H1 (cell line): Measurements from ENCODE around the gene MAFG. TPM values are rescaled to one million over a fixed set of nuclear protein-coding genes. Genes with fewer than 3 reads are reported as not detected.

Experiments
- CTCF ChIA-PET: fragments of 300-600 bp; sonication (Branson Sonifier 250); formaldehyde crosslinking; loops from one replicate; lab custom pipeline; 2021; ENCODE audit not compliant: partially characterized antibody; lab: Charles Lee
- POLR2A ChIA-PET: fragments of 300-600 bp; sonication (Branson Sonifier 250); formaldehyde crosslinking; loops from one replicate; lab custom pipeline; 2021; ENCODE audit warnings: inconsistent platforms; ENCODE audit not compliant: partially characterized antibody; lab: Charles Lee
- DNase-seq, 2 experiments: peaks; one replicate each; pipeline versions ENCODE4 v3.0.0 to v3.0.0-alpha.2; 2010 to 2022; ENCODE audit warnings: low spot score in 2 of 2, low read depth in 1 of 2, mixed read lengths in 1 of 2
- FAIRE-seq: peaks from 2 replicates; lab custom pipeline; 2011; peaks lifted over from hg19 to GRCh38; lab: Jason Lieb, UNC
- H2AFZ ChIP-seq: 2 replicates; pipeline ENCODE4 v1.8.1; 2012; ENCODE audit warnings: low read length, inconsistent platforms
- H2AK5ac ChIP-seq: 2 replicates; pipeline ENCODE4 v1.6.1; 2013; ENCODE audit warnings: low read depth, low read length
- H2BK120ac ChIP-seq: replicated peaks from 2 replicates; pipeline ENCODE3; 2013; ENCODE audit warnings: low read depth, low read length, inconsistent platforms
- H2BK12ac ChIP-seq: 2 replicates; pipeline ENCODE4 v1.6.1; 2013; ENCODE audit warnings: low read depth, low read length
- H2BK15ac ChIP-seq: 2 replicates; pipeline ENCODE4 v1.6.1; 2013; ENCODE audit warnings: low read length
- H2BK20ac ChIP-seq: 2 replicates; pipeline ENCODE4 v1.6.1; 2013; ENCODE audit warnings: low read length
- H2BK5ac ChIP-seq: 2 replicates; pipeline ENCODE4 v1.6.1; 2013; ENCODE audit warnings: low read depth, low read length
- H3K14ac ChIP-seq: 2 replicates; pipeline ENCODE4 v1.6.1; 2013; ENCODE audit warnings: inconsistent platforms; ENCODE audit not compliant: insufficient read length
- H3K18ac ChIP-seq: 2 replicates; pipeline ENCODE4 v1.6.1; 2013; ENCODE audit warnings: low read length; ENCODE audit errors: extremely low read depth
- H3K23ac ChIP-seq: 2 replicates; pipeline ENCODE4 v1.6.1; 2013; ENCODE audit warnings: inconsistent platforms; ENCODE audit not compliant: insufficient read length
- H3K23me2 ChIP-seq: 2 replicates; pipeline ENCODE4 v1.6.1; 2013; ENCODE audit warnings: low read depth, low read length
- H3K27ac ChIP-seq: 2 replicates; pipeline ENCODE4 v1.6.1; 2011; ENCODE audit warnings: low read depth, low read length, inconsistent platforms
- H3K27me3 ChIP-seq, 4 experiments: replicated peaks in 1 of 4; 1 replicate in 1 of 4; 2 replicates in 3 of 4; pipeline versions ENCODE4 v1.6.1 to v1.8.1; 2011 to 2013; ENCODE audit warnings: low read length in 3 of 4, mild to moderate bottlenecking in 3 of 4, inconsistent platforms in 2 of 4, mixed read lengths in 2 of 4, moderate library complexity in 1 of 4; ENCODE audit not compliant: control insufficient read depth in 3 of 4, insufficient read depth in 3 of 4; ENCODE audit errors: extremely low read depth in 1 of 4
- H3K36me3 ChIP-seq, 4 experiments: 2 replicates each; pipeline versions ENCODE4 v1.6.1 to v1.8.1; 2011 to 2013; ENCODE audit warnings: mild to moderate bottlenecking in 4 of 4, low read length in 3 of 4, moderate library complexity in 2 of 4, control low read depth in 1 of 4, inconsistent platforms in 1 of 4; ENCODE audit not compliant: insufficient read depth in 4 of 4, control insufficient read depth in 2 of 4
- H3K4ac ChIP-seq: replicated peaks from 2 replicates; pipeline ENCODE3; 2013; ENCODE audit warnings: low read length, low read depth, mixed read lengths, inconsistent platforms; ENCODE audit not compliant: insufficient read length
- H3K4me1 ChIP-seq, 4 experiments: replicated peaks in 1 of 4; 1 replicate in 1 of 4; 2 replicates in 3 of 4; pipeline versions ENCODE4 v1.6.1 to v1.8.1; 2011 to 2013; ENCODE audit warnings: low read length in 3 of 4, inconsistent platforms in 2 of 4, mixed read lengths in 1 of 4; ENCODE audit not compliant: insufficient read depth in 4 of 4, control insufficient read depth in 3 of 4
- H3K4me2 ChIP-seq, 2 experiments: 2 replicates each; pipeline versions ENCODE4 v1.6.1 to v1.8.1; 2011 to 2013; ENCODE audit warnings: low read depth in 2 of 2, low read length in 2 of 2, control low read depth in 1 of 2, inconsistent platforms in 1 of 2, mild to moderate bottlenecking in 1 of 2; ENCODE audit not compliant: insufficient read depth in 1 of 2
- H3K4me3 ChIP-seq, 4 experiments: fragments of 200-600, 300-600 bp in 1 of 4; sonication (generic), shearing (Covaris generic), sonication (Bioruptor Twin) in 1 of 4; 2 replicates each; pipeline versions ENCODE4 v1.5.1 to v1.8.1; 2011 to 2016; ENCODE audit warnings: low read length in 4 of 4, low read depth in 3 of 4, control low read depth in 2 of 4, inconsistent platforms in 2 of 4, mild to moderate bottlenecking in 2 of 4, mixed read lengths in 1 of 4, moderate library complexity in 1 of 4; ENCODE audit not compliant: insufficient read depth in 2 of 4; ENCODE audit errors: extremely low read depth in 1 of 4
- H3K56ac ChIP-seq: replicated peaks from 2 replicates; pipeline ENCODE3; 2013; ENCODE audit warnings: low read depth, mild to moderate bottlenecking, mixed read lengths, low read length, inconsistent platforms; ENCODE audit not compliant: insufficient read length
- H3K79me1 ChIP-seq: 2 replicates; pipeline ENCODE4 v1.6.1; 2013; ENCODE audit warnings: low read depth, low read length, control low read depth
- H3K79me2 ChIP-seq, 2 experiments: 2 replicates each; pipeline versions ENCODE4 v1.6.1 to v1.8.1; 2012 to 2013; ENCODE audit warnings: low read length in 2 of 2, mild to moderate bottlenecking in 2 of 2, inconsistent platforms in 1 of 2; ENCODE audit not compliant: insufficient read depth in 2 of 2, control insufficient read depth in 1 of 2
- H3K9ac ChIP-seq, 4 experiments: replicated peaks in 1 of 4; 1 replicate in 1 of 4; 2 replicates in 3 of 4; pipeline versions ENCODE4 v1.6.1 to v1.8.1; 2011 to 2013; ENCODE audit warnings: low read depth in 3 of 4, low read length in 3 of 4, control low read depth in 2 of 4, mild to moderate bottlenecking in 2 of 4, moderate library complexity in 2 of 4, inconsistent platforms in 1 of 4; ENCODE audit errors: extremely low read depth in 1 of 4
- H3K9me3 ChIP-seq, 2 experiments: 2 replicates each; pipeline versions ENCODE4 v1.6.1 to v1.8.1; 2012 to 2013; ENCODE audit warnings: mild to moderate bottlenecking in 2 of 2, moderate library complexity in 2 of 2, control low read depth in 1 of 2, inconsistent platforms in 1 of 2, low read depth in 1 of 2, low read length in 1 of 2, mixed read lengths in 1 of 2; ENCODE audit not compliant: insufficient read depth in 2 of 2
- H4K20me1 ChIP-seq, 2 experiments: replicated peaks in 1 of 2; 2 replicates each; pipeline versions ENCODE3 to v1.8.1; 2011 to 2013; ENCODE audit warnings: inconsistent platforms in 2 of 2, low read length in 2 of 2, mild to moderate bottlenecking in 1 of 2; ENCODE audit not compliant: insufficient read depth in 2 of 2, control insufficient read depth in 1 of 2
- H4K5ac ChIP-seq: 2 replicates; pipeline ENCODE4 v1.6.1; 2013; ENCODE audit warnings: low read length, low read depth, mixed read lengths, inconsistent platforms; ENCODE audit not compliant: insufficient read length
- H4K8ac ChIP-seq: 2 replicates; pipeline ENCODE4 v1.8.0; 2013; ENCODE audit warnings: mild to moderate bottlenecking, moderate library complexity, low read length, inconsistent platforms; ENCODE audit not compliant: insufficient read depth; ENCODE audit errors: extremely low read depth
- H4K91ac ChIP-seq: replicated peaks from 2 replicates; pipeline ENCODE3; 2013; ENCODE audit warnings: low read length, mixed read lengths, inconsistent platforms; ENCODE audit not compliant: insufficient read length
- ASH2L ChIP-seq: fragments of 200-600, 300-600 bp; sonication (generic); IDR thresholded peaks from one replicate; pipeline ENCODE4 v1.7.1; 2017; ENCODE audit warnings: low read length
- BACH1 ChIP-seq: IDR thresholded peaks from 2 replicates; pipeline ENCODE4 v1.6.1; 2012; ENCODE audit warnings: low read length, improper control_type of control experiment
- CHD1 ChIP-seq: IDR thresholded peaks from 2 replicates; pipeline ENCODE4 v1.6.1; 2012; ENCODE audit warnings: low read depth, low read length, improper control_type of control experiment
- CREB1 ChIP-seq: IDR thresholded peaks from 2 replicates; pipeline ENCODE4 v1.6.1; 2012; ENCODE audit warnings: inconsistent platforms
- EP300 ChIP-seq, 2 experiments: IDR thresholded peaks; 1 replicate in 1 of 2; 2 replicates in 1 of 2; pipeline ENCODE4 v1.6.1; 2011 to 2012; ENCODE audit warnings: low read depth in 2 of 2, low read length in 2 of 2, mild to moderate bottlenecking in 2 of 2, borderline replicate concordance in 1 of 2, inconsistent platforms in 1 of 2, moderate library complexity in 1 of 2
- GABPA ChIP-seq: IDR thresholded peaks from 2 replicates; pipeline ENCODE4 v1.6.1; 2011; ENCODE audit warnings: mild to moderate bottlenecking, low read length, moderate library complexity, borderline replicate concordance; ENCODE audit not compliant: insufficient read depth
- JUN ChIP-seq: IDR thresholded peaks from 2 replicates; pipeline ENCODE4 v1.6.1; 2011; ENCODE audit warnings: low read depth, mild to moderate bottlenecking, improper control_type of control experiment, low read length
- POLR2AphosphoS5 ChIP-seq: IDR thresholded peaks from 2 replicates; pipeline ENCODE4 v1.6.1; 2011; ENCODE audit warnings: low read depth, low read length
- POU5F1 ChIP-seq: IDR thresholded peaks from 2 replicates; pipeline ENCODE4 v1.6.1; 2011; ENCODE audit warnings: low read depth, mild to moderate bottlenecking, low read length, moderate library complexity
- RNF2 ChIP-seq: fragments of 200-900, 300-1000 bp; sonication (generic); IDR thresholded peaks from 2 replicates; pipeline ENCODE4 v1.7.1; 2016; ENCODE audit warnings: borderline replicate concordance, low read depth, mild to moderate bottlenecking, antibody characterized with exemption, low read length; ENCODE audit not compliant: poor library complexity, severe bottlenecking; ENCODE audit errors: missing control alignments
- TBP ChIP-seq: IDR thresholded peaks from 2 replicates; pipeline ENCODE4 v1.6.1; 2011; ENCODE audit warnings: low read depth, low read length, improper control_type of control experiment
- TEAD4 ChIP-seq: IDR thresholded peaks from 2 replicates; pipeline ENCODE4 v1.6.1; 2012; ENCODE audit warnings: low read depth, low read length, inconsistent platforms, mixed read lengths
- WGBS, 2 experiments: shearing (Covaris generic) in 1 of 2; methylation state at CpG; one replicate each; pipeline versions ENCODE4 v1.1.6 to v1.1.7; 2013 to 2015; ENCODE audit warnings: low lambda C conversion rate in 2 of 2, mixed read lengths in 2 of 2, inconsistent platforms in 1 of 2, low coverage in 1 of 2, missing lambda C conversion rate in 1 of 2; ENCODE audit not compliant: insufficient replicate concordance in 2 of 2, insufficient coverage in 1 of 2, insufficient read length in 1 of 2; ENCODE audit errors: extremely low coverage in 1 of 2, missing lambda C conversion rate in 1 of 2; 5-methylcytosine and 5-hydroxymethylcytosine counted together
- polyA plus RNA-seq, 7 experiments: library from polyadenylated mRNA; depleted of rRNA in 3 of 7; stranded (reverse) in 5 of 7; unstranded in 2 of 7; fragments of >200 nt in 5 of 7; fragments of 200-250 nt in 2 of 7; gene quantifications; 1 replicate in 5 of 7; 2 replicates in 1 of 7; 4 replicates in 1 of 7; pipeline versions ENCODE4 v1.2.1 to v1.2.3, GENCODE V29; 2011 to 2013; ENCODE audit warnings: missing spikeins in 2 of 7, mixed read lengths in 2 of 7
- total RNA-seq: library from RNA; stranded (reverse); fragmentation: NEBNext Ultra II Directional; extraction: Animal tissue kit (Norgen Biotek cat#: 25700); gene quantifications from 2 replicates; pipeline ENCODE4 v1.2.1, GENCODE V29; 2021

MAFG gene
- total and polyA plus RNA-seq, 2 of the 8 experiments (the other 6 are each of a cell fraction or from before 2014, with no cell fraction given), result 25.5 to 26.9 TPM

DNA sequence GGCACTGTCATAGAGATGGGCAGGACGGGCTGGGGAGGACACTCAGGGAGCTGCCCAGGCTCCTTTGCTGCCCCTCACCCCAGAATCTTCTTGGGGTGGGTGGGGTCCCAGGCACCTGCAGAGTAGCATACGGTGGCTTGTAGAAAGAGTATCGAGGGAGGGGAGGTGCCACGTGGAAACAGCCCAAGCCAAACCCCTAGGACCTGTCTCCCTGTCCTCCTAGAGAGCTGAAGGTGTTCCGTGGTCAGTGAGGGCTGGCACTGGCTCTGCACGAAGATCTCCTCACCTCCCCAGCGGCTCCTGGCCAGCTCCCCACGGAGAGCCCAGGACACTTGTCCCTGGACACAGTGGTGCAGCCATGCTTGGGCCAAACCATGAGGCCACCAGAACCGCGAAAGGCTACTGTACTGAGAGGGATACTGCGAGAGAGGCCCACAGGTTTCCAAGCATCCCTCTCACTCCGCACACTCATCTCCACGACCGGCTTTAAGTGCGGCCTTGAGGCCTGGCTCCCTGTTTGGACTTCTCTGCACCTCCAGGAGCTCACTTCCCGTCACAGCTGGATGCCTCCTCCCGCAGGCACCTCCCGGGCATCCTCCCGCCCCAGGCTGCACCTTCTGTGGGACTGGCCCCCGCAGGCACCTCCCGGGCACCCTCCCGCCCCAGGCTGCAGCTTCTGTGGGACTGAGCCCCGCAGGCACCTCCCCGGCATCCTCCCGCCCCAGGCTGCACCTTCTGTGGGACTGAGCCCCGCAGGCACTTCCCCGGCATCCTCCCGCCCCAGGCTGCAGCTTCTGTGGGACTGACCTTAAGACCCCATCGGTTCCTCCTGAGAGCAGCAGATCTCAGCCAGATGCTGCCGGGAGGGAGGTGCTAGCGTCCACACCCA, 2.0 kb upstream of the MAFG start:
- H3K4me2 ChIP-seq, result peak overlapping the region; percentile 79 to 94
- H3K18ac ChIP-seq, result no peak overlapping the region
- H2BK12ac ChIP-seq, result no peak overlapping the region
- peaks cover 0 to 22% (median 15%) of the 10 kb centered on the region in 4 experiments; a peak in 6 of 7 replicates for H3K4me1 ChIP-seq
- peaks cover 6 to 22% of the 10 kb centered on the region in 2 experiments; a peak in 3 of 4 replicates for H3K79me2 ChIP-seq
- H2BK5ac ChIP-seq, result no peak overlapping the region
- CTCF ChIA-PET, result interaction anchor here (0.6 to 3.8 kb wide), 13 partner anchors 11 to 284 kb away, joined by 3 to 16 read pairs (median 4); partner anchors contain the start of gene NOTUM
- DNase-seq (no peak), FAIRE-seq (no peak)
- H3K4me3 ChIP-seq, result peak overlapping the region in 1 of 4 experiments; percentile 78; a peak in 2 of 8 replicates
- 90% methylated on average over 28 of the region's 31 CpGs; no CpG with 5 or more reads in 1 of the 2 experiments for WGBS, 2 experiments
- no peak overlapping the region for H3K9ac ChIP-seq
- H2BK20ac ChIP-seq, result no peak overlapping the region
- H3K27me3 ChIP-seq, result peaks cover 0 to 12% (median 9%) of the 10 kb centered on the region in 4 experiments; a peak in 4 of 7 replicates
- H4K5ac ChIP-seq, result no peak overlapping the region
- peaks cover 15% of the 10 kb centered on the region; the same call in 1 of the 2 replicates for H3K23me2 ChIP-seq
- POLR2A ChIA-PET, result interaction anchor here (0.9 to 14.6 kb wide), 13 partner anchors 8 to 220 kb away, joined by 3 to 150 read pairs (median 5); partner anchors contain the start of genes NPB, PCYT2, PYCR1 and SIRT7
- no peak overlapping the region for H3K56ac ChIP-seq
- no peak overlapping the region for H3K14ac ChIP-seq
- no peak overlapping the region for H3K27ac ChIP-seq
- H2BK15ac ChIP-seq, result no peak overlapping the region
- no peaks in the 10 kb centered on the region for H3K9me3 ChIP-seq
- H2AK5ac ChIP-seq, result no peak overlapping the region
- peaks cover 15% of the 10 kb centered on the region for H3K79me1 ChIP-seq
- H4K91ac ChIP-seq, result no peak overlapping the region
- peaks cover 0 to 16% (median 3%) of the 10 kb centered on the region in 4 experiments; a peak in 5 of 8 replicates for H3K36me3 ChIP-seq
- no peak overlapping the region for H2BK120ac ChIP-seq
- peaks cover 13 to 25% of the 10 kb centered on the region in 2 experiments for H4K20me1 ChIP-seq
- H3K4ac ChIP-seq, result no peak overlapping the region
- no peak overlapping the region for H3K23ac ChIP-seq
- no peak overlapping the region for H2AFZ ChIP-seq
- no peak overlapping the region for H4K8ac ChIP-seq
- TF ChIP-seq POLR2AphosphoS5, result no peak
- no peak for TF ChIP-seq EP300 (IDR thresholded peaks at IDR 0.05; ENCODE audit: borderline replicate concordance in 1 of 2, low read depth in 2 of 2, low read length in 2 of 2)
- TF ChIP-seq RNF2, result no peak
- TF ChIP-seq ASH2L, result no peak
- TF ChIP-seq POU5F1, result no peak
- no peak for TF ChIP-seq TEAD4
- no peak for TF ChIP-seq JUN
- TF ChIP-seq BACH1, result no peak
- TF ChIP-seq CREB1, result no peak
- TF ChIP-seq CHD1, result no peak
- no peak for TF ChIP-seq GABPA
- TF ChIP-seq TBP, result no peak
